GM10248 (cell line): ENCODE data around the gene OR52K1.

Experiments used
- CTCF ChIA-PET: fragments of 300-600 bp; sonication (Branson Sonifier 250); formaldehyde crosslinking; extraction: SDS; loops from one replicate; lab custom pipeline; 2021; ENCODE audit warnings: antibody characterized with exemption; lab: Yijun Ruan, JAX
- POLR2A ChIA-PET: fragments of 350-650 bp; sonication (Branson Sonifier 250); formaldehyde crosslinking; extraction: SDS; loops from one replicate; lab custom pipeline; 2020; ENCODE audit warnings: antibody characterized with exemption; lab: Yijun Ruan, JAX
- DNase-seq: peaks from one replicate; pipeline ENCODE4 v3.0.0; 2012; ENCODE audit errors: extremely low spot score
- TF ChIP-seq, protein P1 (sequence below): IDR thresholded peaks from 2 replicates; pipeline ENCODE4 v1.5.1; 2012; ENCODE audit warnings: mild to moderate bottlenecking, low read depth; ENCODE audit errors: extremely low read depth, missing control alignments, control extremely low read depth

The OR52K1 gene

DNA sequence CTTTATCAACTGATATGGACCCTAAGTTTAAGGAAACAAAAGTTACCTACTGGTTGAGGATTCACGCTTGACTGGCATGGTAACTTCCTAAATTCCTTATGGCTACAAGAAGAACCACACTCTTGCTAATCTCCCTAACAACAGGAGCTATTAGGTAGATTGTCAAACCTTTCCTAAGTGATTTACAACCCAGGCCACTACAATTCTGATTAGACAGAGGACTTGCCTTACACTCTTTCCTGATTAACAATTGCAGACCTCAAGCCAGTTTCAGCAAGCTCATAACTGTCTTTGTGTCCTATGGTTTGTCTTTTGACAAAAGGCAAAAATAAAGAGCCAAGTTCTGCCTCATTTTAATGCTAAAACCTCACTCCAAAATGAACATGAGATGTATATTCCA, 17.0 kb upstream of the OR52K1 start:
- POLR2A ChIA-PET: no interaction called here
- no peak for DNase-seq
- TF ChIP-seq, protein P1, sequence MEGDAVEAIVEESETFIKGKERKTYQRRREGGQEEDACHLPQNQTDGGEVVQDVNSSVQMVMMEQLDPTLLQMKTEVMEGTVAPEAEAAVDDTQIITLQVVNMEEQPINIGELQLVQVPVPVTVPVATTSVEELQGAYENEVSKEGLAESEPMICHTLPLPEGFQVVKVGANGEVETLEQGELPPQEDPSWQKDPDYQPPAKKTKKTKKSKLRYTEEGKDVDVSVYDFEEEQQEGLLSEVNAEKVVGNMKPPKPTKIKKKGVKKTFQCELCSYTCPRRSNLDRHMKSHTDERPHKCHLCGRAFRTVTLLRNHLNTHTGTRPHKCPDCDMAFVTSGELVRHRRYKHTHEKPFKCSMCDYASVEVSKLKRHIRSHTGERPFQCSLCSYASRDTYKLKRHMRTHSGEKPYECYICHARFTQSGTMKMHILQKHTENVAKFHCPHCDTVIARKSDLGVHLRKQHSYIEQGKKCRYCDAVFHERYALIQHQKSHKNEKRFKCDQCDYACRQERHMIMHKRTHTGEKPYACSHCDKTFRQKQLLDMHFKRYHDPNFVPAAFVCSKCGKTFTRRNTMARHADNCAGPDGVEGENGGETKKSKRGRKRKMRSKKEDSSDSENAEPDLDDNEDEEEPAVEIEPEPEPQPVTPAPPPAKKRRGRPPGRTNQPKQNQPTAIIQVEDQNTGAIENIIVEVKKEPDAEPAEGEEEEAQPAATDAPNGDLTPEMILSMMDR: no peak
- CTCF ChIA-PET: no interaction called here

DNA sequence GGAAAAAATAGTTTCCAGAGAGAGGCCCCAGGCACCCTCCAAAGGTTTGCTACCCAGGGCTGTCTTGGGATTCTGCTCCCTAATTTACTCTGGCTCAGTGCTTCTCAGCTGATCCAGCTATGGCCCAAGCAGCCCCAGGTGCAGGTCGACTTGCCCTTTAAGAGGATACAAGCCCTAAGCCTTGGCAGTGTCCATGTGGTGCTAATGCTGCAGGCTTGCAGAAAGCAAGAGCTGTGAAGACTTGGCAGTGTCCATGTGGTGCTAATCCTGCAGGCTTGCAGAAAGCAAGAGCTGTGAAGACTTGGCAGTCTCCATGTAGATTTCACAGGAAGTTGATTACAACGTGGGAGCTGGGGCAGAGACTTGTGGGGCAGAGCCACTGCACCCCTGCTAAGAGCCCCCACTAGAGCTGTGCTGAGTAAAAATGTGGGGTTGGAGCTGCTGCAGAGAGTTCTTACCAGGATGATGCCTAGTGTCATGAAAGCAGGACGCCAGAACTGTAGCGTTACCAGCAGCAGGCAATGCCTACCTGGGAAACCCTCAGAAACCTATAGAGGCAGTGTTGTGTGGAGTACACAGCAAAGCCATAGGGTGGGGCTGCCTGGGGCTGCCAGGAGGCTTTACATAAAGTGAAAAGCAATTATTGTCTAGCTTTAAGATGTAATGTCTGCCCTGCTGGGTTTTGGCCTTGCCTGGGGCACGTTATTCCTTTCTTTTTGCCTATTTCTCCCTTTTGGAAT, 16.1 kb upstream of the OR52K1 start:
- ChIA-PET CTCF (no interaction called here), POLR2A (no interaction called here)
- DNase-seq: no peak
- TF ChIP-seq, protein P1: no peak

DNA sequence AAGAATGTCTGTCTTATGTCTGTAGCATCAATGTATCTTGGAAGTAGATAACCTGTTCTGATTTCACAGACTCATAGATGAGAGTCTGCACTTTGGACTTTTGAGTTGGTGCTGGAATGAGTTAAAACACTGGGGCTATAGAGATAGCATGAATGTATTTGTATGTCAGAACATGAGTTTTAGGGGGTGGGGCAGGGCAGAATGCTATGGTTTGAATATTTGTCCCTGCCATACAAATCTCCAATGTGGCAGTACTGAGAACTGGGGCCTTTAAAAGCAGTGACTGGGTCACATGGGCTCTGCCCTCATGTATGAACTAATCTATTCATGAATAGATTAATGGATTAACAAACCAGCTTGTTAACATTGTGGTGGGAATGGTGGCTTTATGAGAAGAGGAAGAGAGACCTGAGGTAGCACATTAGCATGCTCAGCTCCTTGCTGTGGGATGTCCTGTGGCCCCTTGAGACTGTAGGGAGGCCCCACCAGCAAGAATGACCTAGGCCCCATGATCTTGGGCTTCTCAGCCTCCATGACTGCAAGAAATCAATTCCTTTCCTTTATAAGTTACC, 15.5 kb upstream of the OR52K1 start:
- ChIA-PET CTCF (interaction anchor here (1.5 kb wide), 1 partner anchor 9 kb away, joined by 3 read pairs; no protein-coding TSS in a partner anchor), POLR2A (no interaction called here)
- TF ChIP-seq, protein P1: no peak
- no peak for DNase-seq

DNA sequence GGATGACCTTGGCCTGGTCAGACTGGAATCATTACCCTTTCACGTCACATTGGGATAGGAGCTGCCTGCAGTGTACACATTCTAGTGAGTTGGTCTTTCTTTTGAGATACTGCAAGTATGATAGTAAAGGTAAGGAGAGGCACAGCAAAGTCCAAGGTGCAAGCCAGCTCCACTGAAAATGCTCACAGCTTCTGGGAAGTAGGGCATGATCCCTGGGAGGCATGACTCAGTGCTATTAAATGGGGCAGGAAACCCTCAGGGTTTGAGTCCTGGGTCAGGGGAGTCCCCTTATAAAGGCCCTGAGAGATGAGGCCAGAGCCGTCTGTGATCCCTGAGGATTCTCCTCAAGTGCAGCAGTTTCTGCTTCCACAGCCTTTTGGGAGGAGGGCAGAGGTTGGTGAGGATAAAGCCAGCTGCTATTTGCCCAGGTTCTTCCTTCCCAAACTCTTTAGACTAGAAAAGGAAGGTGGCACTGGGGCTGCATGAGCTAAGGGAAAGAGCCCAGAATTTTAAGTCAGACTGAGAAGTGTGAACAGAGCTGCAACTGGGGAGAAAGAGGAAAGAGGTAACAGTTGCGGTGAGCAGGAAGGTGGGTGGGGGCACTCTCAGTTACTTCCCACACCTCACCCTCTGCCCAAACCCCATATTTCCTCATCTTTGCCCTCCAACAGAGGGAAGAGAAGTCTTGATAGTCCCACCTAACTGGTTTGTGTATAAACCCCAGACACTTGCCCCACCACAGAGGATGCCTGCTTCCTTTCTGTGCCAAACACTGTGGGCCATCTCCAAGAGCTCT, 14.4 kb upstream of the OR52K1 start:
- CTCF ChIA-PET: interaction anchor here (0.9 to 1.5 kb wide), 3 partner anchors 10 to 26 kb away, joined by 3 read pairs; no protein-coding TSS in a partner anchor
- DNase-seq: no peak
- TF ChIP-seq, protein P1: no peak
- POLR2A ChIA-PET: no interaction called here

DNA sequence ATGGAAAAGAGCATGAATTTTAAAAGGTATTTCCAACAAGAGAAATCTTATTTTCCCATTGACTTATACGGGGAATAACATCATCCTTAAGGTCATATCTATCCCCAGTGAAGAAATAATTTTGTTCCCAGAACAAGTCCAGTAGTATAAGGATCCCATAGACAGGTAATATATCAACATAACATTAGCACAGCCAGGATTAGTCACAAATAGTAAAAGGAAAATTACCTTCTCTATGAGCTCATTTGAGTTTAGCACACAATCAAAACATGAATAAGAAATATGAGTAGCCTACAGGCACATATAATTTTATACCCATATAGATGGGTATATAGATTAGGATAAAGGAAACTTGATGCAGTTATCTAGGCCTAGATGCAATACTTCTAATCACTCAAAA, 2.8 kb upstream of the OR52K1 start:
- ChIA-PET POLR2A (no interaction called here), CTCF (interaction anchor here (1.5 kb wide), 1 partner anchor 292 kb away, joined by 8 read pairs; no protein-coding TSS in a partner anchor)
- DNase-seq: no peak
- TF ChIP-seq, protein P1: no peak

DNA sequence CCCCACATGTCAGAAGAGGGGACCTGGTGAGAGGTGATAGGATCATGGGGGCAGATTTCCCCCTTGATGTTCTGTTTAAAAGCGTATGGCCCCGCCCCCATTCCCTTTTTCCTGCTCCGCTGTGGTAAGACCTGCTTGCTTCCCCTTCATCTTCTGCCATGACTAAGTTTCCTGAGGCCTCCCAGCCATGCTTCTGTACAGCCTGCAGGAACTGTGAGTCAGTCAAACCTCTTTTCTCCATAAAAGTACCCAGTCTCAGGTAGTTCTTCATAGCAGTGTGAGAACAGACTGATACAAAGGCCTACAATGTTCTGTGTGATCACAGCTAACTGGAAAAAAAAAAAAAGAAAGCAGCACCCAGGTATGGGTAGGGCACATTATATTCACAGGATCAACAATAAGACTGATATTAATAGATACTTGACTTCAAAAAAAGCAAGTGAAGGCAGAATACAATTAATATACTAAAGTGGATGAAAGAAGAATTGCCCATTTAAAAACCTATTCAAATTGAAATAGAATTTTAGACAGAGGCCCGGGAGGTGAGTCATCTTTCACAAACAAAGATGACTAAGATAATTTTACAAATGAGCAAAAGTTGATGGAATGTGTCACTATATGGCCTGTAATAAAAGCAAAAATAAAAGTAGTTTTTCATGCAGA, 1.7 kb upstream of the OR52K1 start:
- TF ChIP-seq, protein P1: no peak
- POLR2A ChIA-PET: no interaction called here
- CTCF ChIA-PET: no interaction called here
- no peak for DNase-seq
